Subcutaneous adipose tissue (tissue), 4 donors: ENCODE measurements around the gene KBTBD12. TPM values are rescaled to one million over a fixed set of nuclear protein-coding genes. Genes with fewer than 3 reads are reported as not detected.

ENCODE experiments used
- total RNA-seq, 4 donors: library from RNA; depleted of rRNA; stranded (reverse); fragments of >200 nt; gene quantifications; one replicate each; pipeline ENCODE4 v1.1.0, GENCODE V29; 2016
- TF ChIP-seq, protein P1 (sequence below): fragments of 450-650 bp; IDR thresholded peaks from one replicate; pipeline ENCODE4 v1.5.1; 2016; ENCODE audit warnings: low read depth, mild to moderate bottlenecking, control low read depth, antibody characterized with exemption, moderate library complexity

The KBTBD12 gene
- total RNA-seq, 4 donors from 2014 or later = 0.68 to 1.5 TPM; not detected in 2

- TF ChIP-seq, protein P1, sequence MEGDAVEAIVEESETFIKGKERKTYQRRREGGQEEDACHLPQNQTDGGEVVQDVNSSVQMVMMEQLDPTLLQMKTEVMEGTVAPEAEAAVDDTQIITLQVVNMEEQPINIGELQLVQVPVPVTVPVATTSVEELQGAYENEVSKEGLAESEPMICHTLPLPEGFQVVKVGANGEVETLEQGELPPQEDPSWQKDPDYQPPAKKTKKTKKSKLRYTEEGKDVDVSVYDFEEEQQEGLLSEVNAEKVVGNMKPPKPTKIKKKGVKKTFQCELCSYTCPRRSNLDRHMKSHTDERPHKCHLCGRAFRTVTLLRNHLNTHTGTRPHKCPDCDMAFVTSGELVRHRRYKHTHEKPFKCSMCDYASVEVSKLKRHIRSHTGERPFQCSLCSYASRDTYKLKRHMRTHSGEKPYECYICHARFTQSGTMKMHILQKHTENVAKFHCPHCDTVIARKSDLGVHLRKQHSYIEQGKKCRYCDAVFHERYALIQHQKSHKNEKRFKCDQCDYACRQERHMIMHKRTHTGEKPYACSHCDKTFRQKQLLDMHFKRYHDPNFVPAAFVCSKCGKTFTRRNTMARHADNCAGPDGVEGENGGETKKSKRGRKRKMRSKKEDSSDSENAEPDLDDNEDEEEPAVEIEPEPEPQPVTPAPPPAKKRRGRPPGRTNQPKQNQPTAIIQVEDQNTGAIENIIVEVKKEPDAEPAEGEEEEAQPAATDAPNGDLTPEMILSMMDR = no peak
These were observed 28.6 kb upstream of the KBTBD12 start for GRCh38 chr3:127886231-127886955.

GRCh38 chr3:127886956-127887231, 28.1 kb upstream of the KBTBD12 start:
- TF ChIP-seq, protein P1 = no peak

GRCh38 chr3:127887321-127887720, 27.7 kb upstream of the KBTBD12 start:
- TF ChIP-seq, protein P1 = no peak

DNA sequence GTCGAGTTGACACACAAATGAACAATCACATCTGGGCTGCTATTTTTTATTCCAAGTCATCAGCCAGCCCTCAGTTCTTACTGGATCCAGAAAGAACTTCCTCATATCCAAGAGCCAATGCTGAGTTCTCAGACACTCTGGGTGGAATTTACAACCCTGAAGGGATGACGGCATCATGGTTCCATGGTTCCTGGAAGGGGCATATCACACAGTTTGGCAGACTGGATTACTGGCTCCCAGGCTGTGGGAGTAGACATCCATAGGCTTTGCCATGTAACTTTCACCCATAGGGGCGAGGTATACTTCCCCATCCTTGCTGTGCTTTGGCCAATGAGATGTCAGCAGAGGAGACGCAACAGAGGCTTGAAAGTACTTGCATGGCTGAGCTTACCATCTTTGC, 26.9 kb upstream of the KBTBD12 start:
- TF ChIP-seq, protein P1 = no peak

GRCh38 chr3:127888564-127889107, 26.4 kb upstream of the KBTBD12 start:
- TF ChIP-seq, protein P1 = no peak

GRCh38 chr3:127889461-127889863, 25.6 kb upstream of the KBTBD12 start:
- TF ChIP-seq, protein P1 = no peak

- TF ChIP-seq, protein P1 = no peak
These were observed 24.9 kb upstream of the KBTBD12 start for GRCh38 chr3:127889976-127890650.
